Measurements from ENCODE around the gene RAB37.

RAB37 gene

GRCh38 chr17:74713171-74713755 is 23.8 kb upstream of the RAB37 start:
- no peak overlapping the region for H3K4me3 ChIP-seq (ENCODE audit: low read depth, low read length)
- TF ChIP-seq CTCF (IDR thresholded peaks at IDR 0.05): no peak
- no peaks in the 10 kb centered on the region for H3K79me2 ChIP-seq
- no peak overlapping the region for H3K4me2 ChIP-seq (ENCODE audit: low read length)
- no peak overlapping the region for H2AFZ ChIP-seq
- H3K9me3 ChIP-seq (ENCODE audit: control insufficient read depth, low read length): no peaks in the 10 kb centered on the region
- no peaks in the 10 kb centered on the region for H3K36me3 ChIP-seq (ENCODE audit: control insufficient read depth, insufficient read depth, low read length)
- no peaks in the 10 kb centered on the region for H3K4me1 ChIP-seq
- no peak overlapping the region for H3K9ac ChIP-seq
- no peak overlapping the region for H3K27ac ChIP-seq
- no peaks in the 10 kb centered on the region for H3K27me3 ChIP-seq (ENCODE audit: control insufficient read depth, insufficient read depth, low read length)

- H2AFZ ChIP-seq: no peak overlapping the region
- no peaks in the 10 kb centered on the region for H3K27me3 ChIP-seq (ENCODE audit: control insufficient read depth, insufficient read depth, low read length)
- H3K4me1 ChIP-seq: no peaks in the 10 kb centered on the region
- no peak overlapping the region for H3K4me2 ChIP-seq (ENCODE audit: low read length)
- H3K79me2 ChIP-seq: no peaks in the 10 kb centered on the region
- no peak overlapping the region for H3K9ac ChIP-seq
- no peak overlapping the region for H3K27ac ChIP-seq
- no peak overlapping the region for H3K4me3 ChIP-seq (ENCODE audit: low read depth, low read length)
- TF ChIP-seq CTCF (IDR thresholded peaks at IDR 0.05): no peak
- no peaks in the 10 kb centered on the region for H3K9me3 ChIP-seq (ENCODE audit: control insufficient read depth, low read length)
- no peaks in the 10 kb centered on the region for H3K36me3 ChIP-seq (ENCODE audit: control insufficient read depth, insufficient read depth, low read length)
Measured at GRCh38 chr17:74715144-74715543, 21.9 kb upstream of the RAB37 start.

- no peaks in the 10 kb centered on the region for H3K27me3 ChIP-seq (ENCODE audit: control insufficient read depth, insufficient read depth, low read length)
- TF ChIP-seq CTCF (IDR thresholded peaks at IDR 0.05): no peak
- no peak overlapping the region for H2AFZ ChIP-seq
- H3K4me3 ChIP-seq (ENCODE audit: low read depth, low read length): no peak overlapping the region
- H3K27ac ChIP-seq: no peak overlapping the region
- no peak overlapping the region for H3K4me2 ChIP-seq (ENCODE audit: low read length)
- no peak overlapping the region for H3K9ac ChIP-seq
- H3K36me3 ChIP-seq (ENCODE audit: control insufficient read depth, insufficient read depth, low read length): no peaks in the 10 kb centered on the region
- H3K9me3 ChIP-seq (ENCODE audit: control insufficient read depth, low read length): no peaks in the 10 kb centered on the region
- no peaks in the 10 kb centered on the region for H3K79me2 ChIP-seq
- H3K4me1 ChIP-seq: no peaks in the 10 kb centered on the region
Measured at GRCh38 chr17:74720506-74720905, 16.6 kb upstream of the RAB37 start.

- TF ChIP-seq CTCF (IDR thresholded peaks at IDR 0.05): no peak
- Histone ChIP-seq H3K9me3 (ENCODE audit: control insufficient read depth, low read length) (no peaks in the 10 kb centered on the region), H3K9ac (no peak overlapping the region)
Measured at GRCh38 chr17:74722782-74723181, 14.3 kb upstream of the RAB37 start.

GRCh38 chr17:74723891-74724290 is 13.2 kb upstream of the RAB37 start:
- Histone ChIP-seq H3K9me3 (ENCODE audit: control insufficient read depth, low read length) (no peaks in the 10 kb centered on the region), H3K27ac (no peak overlapping the region), H3K4me2 (ENCODE audit: low read length) (no peak overlapping the region), H2AFZ (no peak overlapping the region), H3K27me3 (ENCODE audit: control insufficient read depth, insufficient read depth, low read length) (no peaks in the 10 kb centered on the region), H3K79me2 (no peaks in the 10 kb centered on the region), H3K4me3 (ENCODE audit: low read depth, low read length) (no peak overlapping the region), H3K4me1 (no peaks in the 10 kb centered on the region), H3K9ac (no peak overlapping the region), H3K36me3 (ENCODE audit: control insufficient read depth, insufficient read depth, low read length) (no peaks in the 10 kb centered on the region)
- TF ChIP-seq CTCF (IDR thresholded peaks at IDR 0.05): no peak

More at GRCh38 chr17:74722782-74723181, 14.3 kb upstream of the RAB37 start:
- Histone ChIP-seq H3K36me3 (ENCODE audit: control insufficient read depth, insufficient read depth, low read length) (no peaks in the 10 kb centered on the region), H2AFZ (no peak overlapping the region), H3K4me3 (ENCODE audit: low read depth, low read length) (no peak overlapping the region), H3K79me2 (no peaks in the 10 kb centered on the region), H3K4me1 (no peaks in the 10 kb centered on the region), H3K27me3 (ENCODE audit: control insufficient read depth, insufficient read depth, low read length) (no peaks in the 10 kb centered on the region), H3K27ac (no peak overlapping the region), H3K4me2 (ENCODE audit: low read length) (no peak overlapping the region)

All from parathyroid adenoma (tissue), 2 donors.